Upper lobe of left lung (tissue), 6 donors: ENCODE data around the gene CEACAM1. TPM values are rescaled to one million over a fixed set of nuclear protein-coding genes. Genes with fewer than 3 reads are reported as not detected.

Source experiments
- ATAC-seq, 2 donors: fragments of 200-7000 bp; cut with Tn5 transposase; one replicate each; pipeline ENCODE4 v1.9.1; 2022; ENCODE audit warnings: mild to moderate bottlenecking in 2 of 2, moderate library complexity in 2 of 2; ENCODE audit not compliant: low FRiP score in 2 of 2
- DNase-seq, 2 donors: peaks; one replicate each; pipeline ENCODE4 v3.0.0-alpha.2; 2019 to 2020
- H3K27ac ChIP-seq, 4 donors: fragments of 200-600 bp; sonication (generic); one replicate each; pipeline ENCODE4 v1.5.1; 2016 to 2019
- H3K27me3 ChIP-seq, 4 donors: fragments of 200-600 bp; sonication (generic); one replicate each; pipeline ENCODE4 v1.5.1; 2017 to 2019
- H3K36me3 ChIP-seq, 4 donors: fragments of 200-600 bp; sonication (generic); one replicate each; pipeline ENCODE4 v1.5.1; 2016 to 2019
- H3K4me1 ChIP-seq, 4 donors: fragments of 200-600 bp; sonication (generic); one replicate each; pipeline ENCODE4 v1.5.1; 2018 to 2019
- H3K4me3 ChIP-seq, 4 donors: fragments of 200-600 bp; sonication (generic); one replicate each; pipeline ENCODE4 v1.5.1; 2017 to 2019; ENCODE audit warnings: mild to moderate bottlenecking in 2 of 4, moderate library complexity in 1 of 4
- H3K9me3 ChIP-seq, 4 donors: fragments of 200-600 bp; sonication (generic); one replicate each; pipeline ENCODE4 v1.5.1; 2018 to 2019
- CTCF ChIP-seq, 6 experiments: fragments of 450-650 bp in 4 of 6; fragments of 200-600 bp in 2 of 6; sonication (generic) in 2 of 6; IDR thresholded peaks; one replicate each; pipeline ENCODE4 v1.5.1; 2016 to 2019; ENCODE audit warnings: antibody characterized with exemption in 6 of 6
- EP300 ChIP-seq, 4 donors: sonication (generic); formaldehyde crosslinking; IDR thresholded peaks; one replicate each; pipeline ENCODE4 v1.5.1; 2017; ENCODE audit warnings: antibody characterized with exemption in 4 of 4, control low read depth in 2 of 4
- POLR2A ChIP-seq, 4 donors: fragments of 450-650 bp; IDR thresholded peaks; one replicate each; pipeline ENCODE4 v1.5.1; 2016 to 2017; ENCODE audit warnings: antibody characterized with exemption in 4 of 4, mild to moderate bottlenecking in 2 of 4
- POLR2AphosphoS5 ChIP-seq, 2 donors: sonication (generic); formaldehyde crosslinking; IDR thresholded peaks; one replicate each; pipeline ENCODE4 v1.5.1; 2017; ENCODE audit warnings: antibody characterized with exemption in 2 of 2
- WGBS, 2 donors: methylation state at CpG; one replicate each; pipeline ENCODE4 v1.1.5; 2017 to 2018; 5-methylcytosine and 5-hydroxymethylcytosine counted together
- total RNA-seq, 6 donors: library from RNA; depleted of rRNA in 4 of 6; stranded (reverse); fragments of >200 nt in 4 of 6; gene quantifications; one replicate each; pipeline versions ENCODE4 v1.1.0 to v1.2.1, GENCODE V29; 2016 to 2021
- donor health status: DM: no; HTN: no; CAD: no; lungs with moderate emphysema.
- donor health status: DM: no; HTN: yes; CAD: no; lungs with severe emphysema.

CEACAM1 gene
- total RNA-seq, 6 donors from 2014 or later = 7.3 to 11.9 (median 9.2) TPM

- 70 to 73% methylated on average over 4 of the region's 4 CpGs for WGBS, 2 donors
- H3K27ac ChIP-seq = no peak overlapping the region
These were observed 20.3 kb upstream of the CEACAM1 start for GRCh38 chr19:42548552-42548951.

GRCh38 chr19:42547929-42548328 is 19.6 kb upstream of the CEACAM1 start:
- no peaks in the 10 kb centered on the region for H3K9me3 ChIP-seq
- H3K27ac ChIP-seq = no peak overlapping the region
- H3K4me1 ChIP-seq = peaks cover 0 to 3% (median 0%) of the 10 kb centered on the region in 4 donors
- ATAC-seq (no peak), DNase-seq (no peak)
- TF ChIP-seq CTCF (IDR thresholded peaks at IDR 0.05) (no peak), EP300 (IDR thresholded peaks at IDR 0.05) (no peak), POLR2AphosphoS5 (IDR thresholded peaks at IDR 0.05) (no peak), POLR2A (IDR thresholded peaks at IDR 0.05) (no peak)
- H3K27me3 ChIP-seq = no peaks in the 10 kb centered on the region
- WGBS, 2 donors = 59 to 73% methylated on average over 2 of the region's 2 CpGs
- H3K36me3 ChIP-seq = no peaks in the 10 kb centered on the region
- H3K4me3 ChIP-seq = no peak overlapping the region

More at GRCh38 chr19:42548552-42548951, 20.3 kb upstream of the CEACAM1 start:
- Histone ChIP-seq H3K9me3 (no peaks in the 10 kb centered on the region), H3K27me3 (no peaks in the 10 kb centered on the region), H3K36me3 (no peaks in the 10 kb centered on the region), H3K4me3 (no peak overlapping the region), H3K4me1 (peaks cover 0 to 7% (median 0%) of the 10 kb centered on the region in 4 donors)
- TF ChIP-seq POLR2AphosphoS5 (IDR thresholded peaks at IDR 0.05) (no peak), POLR2A (IDR thresholded peaks at IDR 0.05) (no peak), CTCF (IDR thresholded peaks at IDR 0.05) (no peak), EP300 (IDR thresholded peaks at IDR 0.05) (no peak)
- no peak for DNase-seq
- ATAC-seq = no peak

DNA sequence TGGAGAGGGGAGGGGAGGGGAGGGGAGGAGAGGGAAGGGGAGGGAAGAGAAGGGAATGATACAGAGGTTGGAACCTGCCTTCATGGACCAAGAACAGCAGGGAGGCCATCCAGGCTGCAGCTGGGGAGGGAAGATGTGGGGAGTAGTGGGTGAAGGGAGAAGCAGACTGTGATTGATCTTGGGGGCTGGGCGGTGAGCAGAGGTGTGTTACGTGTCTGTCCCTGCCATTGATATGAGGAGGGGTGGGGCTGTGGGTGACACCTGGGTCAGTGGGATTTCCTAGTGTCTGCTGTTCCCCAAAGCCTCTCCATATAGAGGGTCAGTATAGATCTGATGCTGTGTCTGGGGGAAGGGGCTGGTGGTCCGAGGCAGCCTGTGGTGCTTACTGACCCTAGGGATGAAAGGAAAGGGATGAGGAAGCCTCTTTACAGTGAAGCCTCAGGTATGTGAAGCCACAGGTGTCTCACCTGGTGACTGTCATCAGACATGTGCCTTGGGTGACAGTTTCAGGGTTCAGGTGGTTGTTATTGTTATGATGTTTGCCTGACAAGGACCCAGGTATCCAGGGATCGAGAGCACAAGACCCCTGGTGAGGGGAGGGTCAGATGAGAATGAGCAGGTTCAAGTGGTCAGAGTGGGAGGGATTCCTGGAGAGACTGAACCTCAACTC is 18.7 kb upstream of the CEACAM1 start:
- TF ChIP-seq POLR2A (IDR thresholded peaks at IDR 0.05) (no peak), EP300 (IDR thresholded peaks at IDR 0.05) (no peak), CTCF (IDR thresholded peaks at IDR 0.05) (no peak)

DNA sequence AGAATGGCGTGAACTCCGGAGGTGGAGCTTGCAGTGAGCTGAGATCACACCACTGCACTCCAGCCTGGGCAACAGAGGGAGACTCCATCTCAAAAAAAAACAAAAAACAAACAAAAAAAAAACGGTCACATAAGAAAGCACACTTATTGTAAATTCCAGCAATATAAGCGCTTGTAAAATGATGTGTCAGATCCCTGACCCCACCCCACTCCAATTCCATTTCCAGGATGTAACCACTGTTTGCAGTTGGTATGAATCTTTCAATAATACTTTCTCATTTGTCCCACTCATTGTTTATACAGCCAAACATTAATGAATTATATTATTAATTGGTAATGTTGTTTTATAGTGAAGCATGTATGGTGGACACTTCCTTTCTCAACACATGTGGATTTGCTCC is 15.9 kb upstream of the CEACAM1 start:
- TF ChIP-seq POLR2A (IDR thresholded peaks at IDR 0.05) (no peak), EP300 (IDR thresholded peaks at IDR 0.05) (no peak), CTCF (IDR thresholded peaks at IDR 0.05) (no peak), POLR2AphosphoS5 (IDR thresholded peaks at IDR 0.05) (no peak)
- no peaks in the 10 kb centered on the region for H3K9me3 ChIP-seq
- no peaks in the 10 kb centered on the region for H3K36me3 ChIP-seq
- no peak for ATAC-seq
- H3K4me3 ChIP-seq = no peak overlapping the region
- H3K27me3 ChIP-seq = no peaks in the 10 kb centered on the region
- H3K27ac ChIP-seq = no peak overlapping the region
- WGBS, 2 donors = 77% methylated on average over 4 of the region's 4 CpGs
- no peak for DNase-seq
- no peaks in the 10 kb centered on the region for H3K4me1 ChIP-seq

More for the DNA sequence above, 18.7 kb upstream of the CEACAM1 start:
- Histone ChIP-seq H3K9me3 (no peaks in the 10 kb centered on the region), H3K4me3 (no peak overlapping the region), H3K4me1 (no peaks in the 10 kb centered on the region), H3K27me3 (no peaks in the 10 kb centered on the region), H3K27ac (no peak overlapping the region), H3K36me3 (no peaks in the 10 kb centered on the region)
- DNase-seq (no peak), ATAC-seq (no peak)
- 90 to 91% methylated on average over 4 of the region's 4 CpGs for WGBS, 2 donors

DNA sequence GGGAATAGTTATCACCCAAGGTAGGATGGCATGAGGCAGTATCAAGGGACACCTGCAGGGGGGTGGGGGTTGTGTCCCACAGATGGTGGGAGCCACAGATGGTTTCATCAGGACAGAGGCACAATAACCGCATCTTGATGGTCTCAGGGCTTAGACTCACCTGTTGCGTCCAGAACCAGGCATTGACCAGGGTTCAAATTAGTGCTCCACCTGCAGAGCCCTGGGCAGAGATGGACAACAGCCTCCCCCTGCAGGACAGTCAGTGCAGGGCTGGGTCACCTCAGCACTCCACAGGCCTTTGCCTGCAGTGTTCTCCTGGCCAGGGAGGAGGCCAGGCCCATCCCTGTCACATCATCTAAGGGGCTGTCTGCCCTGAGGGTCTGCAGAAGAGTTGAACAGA is 14.5 kb upstream of the CEACAM1 start:
- Histone ChIP-seq H3K27me3 (no peaks in the 10 kb centered on the region), H3K27ac (no peak overlapping the region), H3K36me3 (no peaks in the 10 kb centered on the region), H3K4me3 (no peak overlapping the region), H3K4me1 (no peaks in the 10 kb centered on the region), H3K9me3 (no peaks in the 10 kb centered on the region)
- DNase-seq (no peak), ATAC-seq (no peak)
- WGBS, 2 donors = 60 to 95% methylated on average over 1 to 2 of the region's 2 CpGs
- no peak for TF ChIP-seq EP300 (IDR thresholded peaks at IDR 0.05)
- TF ChIP-seq POLR2A (IDR thresholded peaks at IDR 0.05) = no peak
- no peak for TF ChIP-seq CTCF (IDR thresholded peaks at IDR 0.05)
- no peak for TF ChIP-seq POLR2AphosphoS5 (IDR thresholded peaks at IDR 0.05)
